ENCODE results near the gene SIN3A. TPM values are rescaled to one million over a fixed set of nuclear protein-coding genes. Genes with fewer than 3 reads are reported as not detected.

Gene SIN3A
- total and polyA plus RNA-seq, 2 donors (not counting 1 experiment from before 2014, with no cell fraction given), result 32.0 to 153 TPM

GRCh38 chr15:75459581-75459980 is 8.1 kb upstream of the SIN3A start:
- H4K20me1 ChIP-seq (ENCODE audit: control insufficient read depth, insufficient read depth, low read length, poor library complexity, severe bottlenecking), result peaks cover 4% of the 10 kb centered on the region
- ChIA-PET CTCF (no interaction called here), POLR2A (interaction anchor here (1.1 kb wide), 1 partner anchor 92 kb away, joined by 3 read pairs; the partner anchor contains the start of gene MAN2C1)
- H3K4me2 ChIP-seq (replicated peaks; ENCODE audit: low read depth, low read length, poor library complexity, severe bottlenecking), result no peak overlapping the region
- no peak overlapping the region for H3K9ac ChIP-seq (ENCODE audit: low read length)
- no peaks in the 10 kb centered on the region for H3K27me3 ChIP-seq (replicated peaks in 1 of 4; ENCODE audit: control extremely low read depth in 1 of 4, control insufficient read depth in 3 of 4, insufficient read depth in 4 of 4, low read length in 3 of 4)
- Mint-ChIP-seq H3K4me1 (peaks cover 7% of the 10 kb centered on the region), H3K27me3 (no peaks in the 10 kb centered on the region), H3K4me3 (no peak overlapping the region), H3K9me3 (ENCODE audit: insufficient read depth) (no peaks in the 10 kb centered on the region), H3K27ac (no peak overlapping the region)
- no peak for DNase-seq
- no peak for ATAC-seq (ENCODE audit: low read depth)
- no peak for TF ChIP-seq EZH2 (IDR thresholded peaks at IDR 0.05; ENCODE audit: borderline replicate concordance, insufficient read depth, low read depth, low read length, poor library complexity, severe bottlenecking)
- TF ChIP-seq CTCF (IDR thresholded peaks at IDR 0.05), result no peak
- H3K27ac ChIP-seq (ENCODE audit: low read length in 2 of 2), result no peak overlapping the region
- H3K4me1 ChIP-seq (ENCODE audit: control insufficient read depth in 2 of 2, insufficient read depth in 2 of 2, low read length in 2 of 2), result peaks cover 0 to 8% of the 10 kb centered on the region in 2 donors
- H3K79me2 ChIP-seq (ENCODE audit: control insufficient read depth, insufficient read depth, low read length), result no peaks in the 10 kb centered on the region
- no peak overlapping the region for H3K4me3 ChIP-seq (ENCODE audit: control extremely low read depth in 1 of 5, extremely low read depth in 1 of 5, insufficient read depth in 1 of 5, low read depth in 2 of 5, low read length in 4 of 5)
- 86% methylated on average over 1 of the region's 1 CpG for whole genome bisulfite sequencing (ENCODE audit: insufficient coverage)
- H3K9me3 ChIP-seq (ENCODE audit: control extremely low read depth in 1 of 3, control insufficient read depth in 2 of 3, insufficient read depth in 1 of 3, low read length in 2 of 3), result no peaks in the 10 kb centered on the region
- intact Hi-C loops (cut with micrococcal nuclease), result loop anchor here (10.0 kb wide), 1 partner anchor 255 kb away; the partner anchor contains the start of gene C15orf39
- no peak overlapping the region for H2AFZ ChIP-seq (ENCODE audit: insufficient read depth, low read depth, low read length, poor library complexity, severe bottlenecking)
- no peaks in the 10 kb centered on the region for H3K36me3 ChIP-seq (replicated peaks in 1 of 2; ENCODE audit: control extremely low read depth in 1 of 2, control insufficient read depth in 1 of 2, extremely low read depth in 1 of 2, insufficient read depth in 2 of 2, low read length in 1 of 2)

GRCh38 chr15:75456710-75457109 is 5.2 kb upstream of the SIN3A start:
- Mint-ChIP-seq H3K4me3 (peak overlapping the region; percentile 93), H3K9me3 (ENCODE audit: insufficient read depth) (no peaks in the 10 kb centered on the region), H3K27ac (no peak overlapping the region), H3K27me3 (no peaks in the 10 kb centered on the region), H3K4me1 (peaks cover 27% of the 10 kb centered on the region)
- no peaks in the 10 kb centered on the region for H3K79me2 ChIP-seq (ENCODE audit: control insufficient read depth, insufficient read depth, low read length)
- CTCF ChIA-PET, result interaction anchor here (1.5 kb wide), 1 partner anchor 10 kb away, joined by 5 read pairs; no protein-coding TSS in a partner anchor
- no peak overlapping the region for H3K27ac ChIP-seq (ENCODE audit: low read length in 2 of 2)
- peak overlapping the region; percentile 91 for H3K4me2 ChIP-seq (replicated peaks; ENCODE audit: low read depth, low read length, poor library complexity, severe bottlenecking)
- WGBS (ENCODE audit: insufficient coverage), result 76% methylated on average over 4 of the region's 6 CpGs
- no peak for ATAC-seq (ENCODE audit: low read depth)
- no peak for DNase-seq
- no peak for TF ChIP-seq CTCF (IDR thresholded peaks at IDR 0.05)
- TF ChIP-seq EZH2 (IDR thresholded peaks at IDR 0.05; ENCODE audit: borderline replicate concordance, insufficient read depth, low read depth, low read length, poor library complexity, severe bottlenecking), result no peak
- H3K9me3 ChIP-seq (ENCODE audit: control extremely low read depth in 1 of 3, control insufficient read depth in 2 of 3, insufficient read depth in 1 of 3, low read length in 2 of 3), result no peaks in the 10 kb centered on the region
- H3K36me3 ChIP-seq (replicated peaks in 1 of 2; ENCODE audit: control extremely low read depth in 1 of 2, control insufficient read depth in 1 of 2, extremely low read depth in 1 of 2, insufficient read depth in 2 of 2, low read length in 1 of 2), result no peaks in the 10 kb centered on the region
- peaks cover 9 to 25% of the 10 kb centered on the region in 2 donors for H3K4me1 ChIP-seq (ENCODE audit: control insufficient read depth in 2 of 2, insufficient read depth in 2 of 2, low read length in 2 of 2)
- POLR2A ChIA-PET, result interaction anchor here (2.1 to 3.3 kb wide), 2 partner anchors 122 to 184 kb away, joined by 8 to 20 read pairs; partner anchors contain the start of genes IMP3 and PTPN9
- H3K9ac ChIP-seq (ENCODE audit: low read length), result no peak overlapping the region
- intact Hi-C loops (cut with micrococcal nuclease), result loop anchor here (10.0 kb wide), 1 partner anchor 252 kb away; the partner anchor contains the start of gene C15orf39
- H3K27me3 ChIP-seq (replicated peaks in 1 of 4; ENCODE audit: control extremely low read depth in 1 of 4, control insufficient read depth in 3 of 4, insufficient read depth in 4 of 4, low read length in 3 of 4), result no peaks in the 10 kb centered on the region
- peaks cover 4% of the 10 kb centered on the region for H4K20me1 ChIP-seq (ENCODE audit: control insufficient read depth, insufficient read depth, low read length, poor library complexity, severe bottlenecking)
- no peak overlapping the region for H3K4me3 ChIP-seq (ENCODE audit: control extremely low read depth in 1 of 5, extremely low read depth in 1 of 5, insufficient read depth in 1 of 5, low read depth in 2 of 5, low read length in 4 of 5)
- H2AFZ ChIP-seq (ENCODE audit: insufficient read depth, low read depth, low read length, poor library complexity, severe bottlenecking), result no peak overlapping the region
